Measurements from ENCODE around the gene VSIR.

Gene VSIR

GRCh38 chr10:71762324-71762723, 11.0 kb downstream of the VSIR start:
- H3K4me3 ChIP-seq (ENCODE audit: low read length), result no peak overlapping the region
- DNase-seq (ENCODE audit: low read depth), result no peak
- no peak for TF ChIP-seq CTCF (IDR thresholded peaks at IDR 0.05; ENCODE audit: insufficient read depth, low read depth, low read length, missing control alignments)

- H3K4me3 ChIP-seq (ENCODE audit: low read length), result no peak overlapping the region
- peak; percentile 5 for TF ChIP-seq CTCF (IDR thresholded peaks at IDR 0.05; ENCODE audit: insufficient read depth, low read depth, low read length, missing control alignments)
- no peak for DNase-seq (ENCODE audit: low read depth)
These were observed 11.7 kb downstream of the VSIR start for GRCh38 chr10:71761541-71762113.

- DNase-seq (ENCODE audit: low read depth), result peak; percentile 88
- no peak for TF ChIP-seq CTCF (IDR thresholded peaks at IDR 0.05; ENCODE audit: insufficient read depth, low read depth, low read length, missing control alignments)
- no peak overlapping the region for H3K4me3 ChIP-seq (ENCODE audit: low read length)
These were observed 12.2 kb downstream of the VSIR start for GRCh38 chr10:71761105-71761511.

GRCh38 chr10:71757399-71757922, 15.9 kb downstream of the VSIR start:
- peak; percentile 32 for DNase-seq (ENCODE audit: low read depth)
- TF ChIP-seq CTCF (IDR thresholded peaks at IDR 0.05; ENCODE audit: insufficient read depth, low read depth, low read length, missing control alignments), result no peak
- no peak overlapping the region for H3K4me3 ChIP-seq (ENCODE audit: low read length)

GRCh38 chr10:71756311-71757191, 16.8 kb downstream of the VSIR start:
- no peak for TF ChIP-seq CTCF (IDR thresholded peaks at IDR 0.05; ENCODE audit: insufficient read depth, low read depth, low read length, missing control alignments)
- DNase-seq (ENCODE audit: low read depth), result no peak
- H3K4me3 ChIP-seq (ENCODE audit: low read length), result no peak overlapping the region

- DNase-seq (ENCODE audit: low read depth), result no peak
- H3K4me3 ChIP-seq (ENCODE audit: low read length), result no peak overlapping the region
- TF ChIP-seq CTCF (IDR thresholded peaks at IDR 0.05; ENCODE audit: insufficient read depth, low read depth, low read length, missing control alignments), result no peak
These were observed 18.0 kb downstream of the VSIR start for GRCh38 chr10:71755179-71755879.
